ENCODE results near the gene MYBPC3. TPM values are rescaled to one million over a fixed set of nuclear protein-coding genes. Genes with fewer than 3 reads are reported as not detected.
A peak's percentile ranks its signal among the peaks of the same experiment; 100 is the strongest.

The MYBPC3 gene
- total RNA-seq, 2 experiments from 2014 or later: not detected

- intact Hi-C loops (cut with DNase I, micrococcal nuclease): loop anchor here in 1 of 2 experiments (10.0 kb wide), 1 partner anchor 472 kb away; no protein-coding TSS in a partner anchor
Observed at GRCh38 chr11:47356129-47356997, 3.9 kb upstream of the MYBPC3 start.

GRCh38 chr11:47355283-47356128 lies 3.0 kb upstream of the MYBPC3 start:
- ATAC-seq (peak; percentile 39), DNase-seq (peak; percentile 80)
- Mint-ChIP-seq H3K4me3 (no peak overlapping the region), H3K9me3 (ENCODE audit: low read depth) (no peaks in the 10 kb centered on the region), H3K27ac (no peak overlapping the region), H3K27me3 (no peaks in the 10 kb centered on the region), H3K4me1 (peaks cover 12% of the 10 kb centered on the region), H3K36me3 (ENCODE audit: low read depth) (no peaks in the 10 kb centered on the region)
- ChIA-PET POLR2A (interaction anchor here (0.6 kb wide), 1 partner anchor 279 kb away, joined by 4 read pairs; no protein-coding TSS in a partner anchor), CTCF (no interaction called here)
- intact Hi-C loops (cut with DNase I, micrococcal nuclease): loop anchor here in 1 of 2 experiments (2.0 to 10.0 kb wide), 2 partner anchors 179 to 471 kb away; partner anchors contain the start of gene ARFGAP2

More at GRCh38 chr11:47356129-47356997, 3.9 kb upstream of the MYBPC3 start:
- Mint-ChIP-seq H3K9me3 (ENCODE audit: low read depth) (no peaks in the 10 kb centered on the region), H3K27me3 (no peaks in the 10 kb centered on the region), H3K4me1 (peaks cover 17% of the 10 kb centered on the region), H3K4me3 (no peak overlapping the region), H3K36me3 (ENCODE audit: low read depth) (no peaks in the 10 kb centered on the region), H3K27ac (no peak overlapping the region)
- POLR2A ChIA-PET: no interaction called here
- no peak for DNase-seq
- CTCF ChIA-PET: no interaction called here
- no peak for ATAC-seq

DNA sequence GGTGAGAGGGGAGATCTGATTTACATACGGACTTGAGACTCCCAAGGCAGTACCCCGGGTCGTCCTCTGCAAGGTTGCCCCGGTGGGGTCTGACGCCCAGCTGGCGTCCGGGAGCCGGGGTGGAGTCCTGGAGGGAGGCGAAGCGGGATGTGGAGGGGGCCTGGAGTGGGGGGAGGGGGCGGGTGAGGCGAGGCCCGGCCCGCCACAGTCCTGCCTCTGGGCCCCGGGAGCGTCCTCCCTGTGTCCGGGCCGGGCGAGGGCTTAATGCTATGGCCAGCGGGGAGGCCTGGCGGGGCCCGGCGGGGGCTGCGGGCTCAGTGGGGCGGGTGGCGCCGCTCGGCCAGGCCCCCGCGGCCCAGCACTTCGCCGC lies 2.4 kb upstream of the MYBPC3 start:
- Mint-ChIP-seq H3K4me3 (no peak overlapping the region), H3K27me3 (no peaks in the 10 kb centered on the region), H3K9me3 (ENCODE audit: low read depth) (no peaks in the 10 kb centered on the region), H3K27ac (no peak overlapping the region), H3K4me1 (peaks cover 8% of the 10 kb centered on the region), H3K36me3 (ENCODE audit: low read depth) (no peaks in the 10 kb centered on the region)
- intact Hi-C loops (cut with DNase I, micrococcal nuclease): loop anchor here in 1 of 2 experiments (2.0 to 10.0 kb wide), 2 partner anchors 178 to 470 kb away; partner anchors contain the start of gene ARFGAP2
- DNase-seq (no peak), ATAC-seq (no peak)
- POLR2A ChIA-PET: interaction anchor here (0.6 kb wide), 1 partner anchor 278 kb away, joined by 4 read pairs; no protein-coding TSS in a partner anchor
- CTCF ChIA-PET: no interaction called here

- Mint-ChIP-seq H3K9me3 (ENCODE audit: low read depth) (no peaks in the 10 kb centered on the region), H3K36me3 (ENCODE audit: low read depth) (no peaks in the 10 kb centered on the region), H3K4me1 (peaks cover under 1% of the 10 kb centered on the region), H3K4me3 (no peak overlapping the region), H3K27ac (no peak overlapping the region), H3K27me3 (no peaks in the 10 kb centered on the region)
- ChIA-PET POLR2A (no interaction called here), CTCF (interaction anchor here (0.8 kb wide), 1 partner anchor 58 kb away, joined by 4 read pairs; no protein-coding TSS in a partner anchor)
- intact Hi-C loops (cut with DNase I, micrococcal nuclease): loop anchor here in 1 of 2 experiments (2.0 to 10.0 kb wide), 2 partner anchors 177 to 469 kb away; partner anchors contain the start of gene ARFGAP2
- no peak for ATAC-seq
- DNase-seq: no peak
Observed at GRCh38 chr11:47353978-47354774, 1.7 kb upstream of the MYBPC3 start.

DNA sequence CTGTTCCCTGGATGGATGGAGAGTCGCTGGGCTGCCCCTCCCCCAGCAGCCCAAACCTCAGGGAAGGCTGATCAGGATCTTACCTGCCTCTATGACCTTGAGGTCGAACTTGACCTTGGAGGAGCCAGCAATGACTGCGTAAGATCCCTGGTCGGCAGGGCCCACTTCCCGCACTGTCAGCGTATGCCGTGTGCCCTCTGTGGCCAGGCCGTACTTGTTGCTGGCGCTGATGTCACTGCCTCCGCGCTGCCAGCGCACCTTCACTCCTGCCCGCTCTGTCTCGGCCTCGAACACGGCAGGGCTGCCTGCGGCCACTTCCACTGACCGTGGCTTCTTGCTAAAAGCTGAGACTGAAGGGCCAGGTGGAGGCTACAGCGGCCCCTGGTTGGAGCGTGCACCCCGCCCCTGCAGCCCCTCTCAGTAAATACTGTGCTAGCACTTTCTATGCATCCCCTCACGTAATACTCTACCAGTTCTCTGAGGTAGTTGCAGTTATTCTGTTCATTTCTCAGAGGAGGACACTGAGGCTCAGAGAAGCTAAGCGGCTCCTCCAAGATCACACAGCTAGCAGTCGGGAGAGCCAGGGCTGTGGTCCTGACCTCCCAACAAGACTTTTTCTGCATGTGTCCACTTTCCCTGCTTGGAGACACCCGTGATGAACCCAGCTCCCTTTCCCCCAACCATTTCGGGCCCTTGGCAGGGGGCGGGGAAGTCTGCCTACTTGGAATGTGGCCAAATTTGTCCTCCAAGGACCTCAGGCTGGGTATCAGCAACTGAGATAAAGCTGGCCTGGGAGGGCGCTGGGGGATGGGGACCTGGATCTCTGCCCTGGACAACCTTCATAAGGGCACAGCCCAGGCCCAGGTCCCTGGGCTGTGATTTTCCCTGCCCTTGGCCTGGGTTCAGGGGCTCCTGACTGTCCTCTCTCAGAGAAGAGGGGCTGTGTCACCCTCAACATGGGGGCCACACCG lies 1.1 kb downstream of the MYBPC3 start:
- H3K4me1 Mint-ChIP-seq: no peaks in the 10 kb centered on the region
- no peaks in the 10 kb centered on the region for H3K36me3 Mint-ChIP-seq (ENCODE audit: low read depth)
- intact Hi-C loops (cut with DNase I, micrococcal nuclease): loop anchor here in 1 of 2 experiments (10.0 kb wide), 1 partner anchor 467 kb away; no protein-coding TSS in a partner anchor
- POLR2A ChIA-PET: no interaction called here
- CTCF ChIA-PET: interaction anchor here (1.5 kb wide), 1 partner anchor 23 kb away, joined by 5 read pairs; no protein-coding TSS in a partner anchor
- H3K9me3 Mint-ChIP-seq (ENCODE audit: low read depth): no peaks in the 10 kb centered on the region
- no peak for DNase-seq
- H3K4me3 Mint-ChIP-seq: no peak overlapping the region
- H3K27me3 Mint-ChIP-seq: no peaks in the 10 kb centered on the region
- no peak for ATAC-seq
- H3K27ac Mint-ChIP-seq: no peak overlapping the region

- H3K4me1 Mint-ChIP-seq: no peaks in the 10 kb centered on the region
- no peak overlapping the region for H3K4me3 Mint-ChIP-seq
- H3K27ac Mint-ChIP-seq: no peak overlapping the region
- DNase-seq (no peak), ATAC-seq (no peak)
- H3K27me3 Mint-ChIP-seq: no peaks in the 10 kb centered on the region
- CTCF ChIA-PET: no interaction called here
- no peaks in the 10 kb centered on the region for H3K9me3 Mint-ChIP-seq (ENCODE audit: low read depth)
- POLR2A ChIA-PET: no interaction called here
- intact Hi-C loops (cut with DNase I, micrococcal nuclease): loop anchor here in 1 of 2 experiments (10.0 kb wide), 1 partner anchor 466 kb away; no protein-coding TSS in a partner anchor
- no peaks in the 10 kb centered on the region for H3K36me3 Mint-ChIP-seq (ENCODE audit: low read depth)
Observed at GRCh38 chr11:47350315-47350714, 2.2 kb downstream of the MYBPC3 start.

DNA sequence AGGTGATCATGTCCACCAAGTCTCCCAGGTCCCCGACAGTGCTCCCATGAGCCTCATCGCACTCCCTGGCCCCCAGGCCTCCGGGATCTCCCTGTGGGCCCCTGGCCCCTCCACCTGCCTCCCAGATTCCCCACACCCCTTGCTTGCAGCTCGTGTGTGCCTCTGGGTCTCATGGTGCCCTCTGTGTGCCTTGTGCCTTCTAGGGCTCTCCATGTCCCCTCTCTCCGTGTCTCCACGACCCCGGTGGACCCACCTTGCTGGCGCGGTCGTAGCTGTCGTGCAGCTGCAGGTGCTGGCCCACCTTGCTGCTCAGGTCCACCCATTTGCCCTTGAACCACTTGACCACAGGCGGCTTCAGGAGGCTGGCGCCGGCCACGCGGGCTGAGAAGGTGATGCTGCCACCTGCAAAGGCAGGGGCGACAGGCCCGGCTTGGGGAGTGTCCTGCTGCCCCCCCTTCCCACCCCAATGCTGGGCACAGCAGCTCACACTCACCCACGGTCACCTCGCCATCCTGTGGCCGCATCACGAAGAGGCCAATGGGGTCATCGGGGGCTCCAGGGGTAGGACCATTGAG lies 2.9 kb downstream of the MYBPC3 start:
- H3K36me3 Mint-ChIP-seq (ENCODE audit: low read depth): no peaks in the 10 kb centered on the region

GRCh38 chr11:47348859-47349258 lies 3.6 kb downstream of the MYBPC3 start:
- DNase-seq: peak; percentile 41
- CTCF ChIA-PET: interaction anchor here (0.6 kb wide), 1 partner anchor 97 kb away, joined by 3 read pairs; no protein-coding TSS in a partner anchor

More for the DNA sequence above, 2.9 kb downstream of the MYBPC3 start:
- DNase-seq: no peak
- ChIA-PET POLR2A (no interaction called here), CTCF (interaction anchor here (0.6 kb wide), 2 partner anchors 96 to 116 kb away, joined by 3 to 5 read pairs; no protein-coding TSS in a partner anchor)
- H3K4me1 Mint-ChIP-seq: no peaks in the 10 kb centered on the region
- H3K4me3 Mint-ChIP-seq: no peak overlapping the region
- no peak for ATAC-seq
- H3K9me3 Mint-ChIP-seq (ENCODE audit: low read depth): no peaks in the 10 kb centered on the region
- H3K27ac Mint-ChIP-seq: no peak overlapping the region
- H3K27me3 Mint-ChIP-seq: no peaks in the 10 kb centered on the region
- intact Hi-C loops (cut with DNase I, micrococcal nuclease): loop anchor here in 1 of 2 experiments (10.0 kb wide), 1 partner anchor 465 kb away; no protein-coding TSS in a partner anchor

GRCh38 chr11:47348131-47348802 lies 4.2 kb downstream of the MYBPC3 start:
- no peak for ATAC-seq
- H3K4me1 Mint-ChIP-seq: no peaks in the 10 kb centered on the region
- H3K4me3 Mint-ChIP-seq: no peak overlapping the region

More at GRCh38 chr11:47348859-47349258, 3.6 kb downstream of the MYBPC3 start:
- no peaks in the 10 kb centered on the region for H3K4me1 Mint-ChIP-seq
- H3K27ac Mint-ChIP-seq: no peak overlapping the region
- H3K36me3 Mint-ChIP-seq (ENCODE audit: low read depth): no peaks in the 10 kb centered on the region
- ATAC-seq: no peak
- intact Hi-C loops (cut with DNase I, micrococcal nuclease): no loop called here
- no peaks in the 10 kb centered on the region for H3K27me3 Mint-ChIP-seq
- H3K4me3 Mint-ChIP-seq: no peak overlapping the region
- H3K9me3 Mint-ChIP-seq (ENCODE audit: low read depth): no peaks in the 10 kb centered on the region
- POLR2A ChIA-PET: no interaction called here

More at GRCh38 chr11:47348131-47348802, 4.2 kb downstream of the MYBPC3 start:
- Mint-ChIP-seq H3K9me3 (ENCODE audit: low read depth) (no peaks in the 10 kb centered on the region), H3K27ac (no peak overlapping the region), H3K36me3 (ENCODE audit: low read depth) (no peaks in the 10 kb centered on the region), H3K27me3 (no peaks in the 10 kb centered on the region)
- intact Hi-C loops (cut with DNase I, micrococcal nuclease): no loop called here
- CTCF ChIA-PET: no interaction called here
- POLR2A ChIA-PET: interaction anchor here (0.6 kb wide), 1 partner anchor 82 kb away, joined by 4 read pairs; no protein-coding TSS in a partner anchor
- DNase-seq: no peak

Data from activated CD4-positive, alpha-beta T cell treated with anti-CD3 and anti-CD28 coated beads for 36 hours (primary cell).